Inflammatory macrophage treated with lipopolysaccharide for 4 hours (primary cell): ENCODE results near the gene MEAK7.
A peak's percentile ranks its signal among the peaks of the same experiment; 100 is the strongest.

Experiments used
- DNase-seq: peaks from one replicate; pipeline ENCODE4 v3.0.0-alpha.2; 2020

MEAK7 gene

DNA sequence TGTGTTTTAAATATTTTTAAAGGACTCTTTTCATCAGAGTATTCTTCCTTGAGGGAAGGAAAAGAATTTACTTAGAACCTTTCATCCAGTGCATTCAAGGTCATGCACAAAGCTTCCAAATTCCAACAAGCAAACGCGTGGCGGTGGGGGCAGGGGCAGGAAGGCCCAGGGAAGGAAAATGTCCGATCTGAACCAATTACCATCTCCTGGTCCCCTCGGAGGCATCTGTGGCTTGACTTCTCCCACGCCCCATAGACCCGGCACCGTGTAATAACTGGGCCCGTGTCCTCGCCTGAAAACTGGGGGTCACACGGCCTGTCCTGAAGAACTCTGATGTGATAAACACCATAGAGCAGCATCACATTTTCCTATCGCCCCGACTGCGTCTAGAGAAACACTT, 18.3 kb downstream of the MEAK7 start:
- no peak for DNase-seq

GRCh38 chr16:84485255-84486010, 19.0 kb downstream of the MEAK7 start:
- DNase-seq: no peak

GRCh38 chr16:84484579-84485254, 19.7 kb downstream of the MEAK7 start:
- DNase-seq: peak; percentile 11

- no peak for DNase-seq
Observed at GRCh38 chr16:84483882-84484565, 20.4 kb downstream of the MEAK7 start.

GRCh38 chr16:84482951-84483881, 21.2 kb downstream of the MEAK7 start:
- no peak for DNase-seq

GRCh38 chr16:84482001-84482891, 22.2 kb downstream of the MEAK7 start:
- no peak for DNase-seq

GRCh38 chr16:84481051-84481735, 23.3 kb downstream of the MEAK7 start:
- no peak for DNase-seq

- no peak for DNase-seq
Observed at GRCh38 chr16:84479716-84480450, 24.6 kb downstream of the MEAK7 start.

DNA sequence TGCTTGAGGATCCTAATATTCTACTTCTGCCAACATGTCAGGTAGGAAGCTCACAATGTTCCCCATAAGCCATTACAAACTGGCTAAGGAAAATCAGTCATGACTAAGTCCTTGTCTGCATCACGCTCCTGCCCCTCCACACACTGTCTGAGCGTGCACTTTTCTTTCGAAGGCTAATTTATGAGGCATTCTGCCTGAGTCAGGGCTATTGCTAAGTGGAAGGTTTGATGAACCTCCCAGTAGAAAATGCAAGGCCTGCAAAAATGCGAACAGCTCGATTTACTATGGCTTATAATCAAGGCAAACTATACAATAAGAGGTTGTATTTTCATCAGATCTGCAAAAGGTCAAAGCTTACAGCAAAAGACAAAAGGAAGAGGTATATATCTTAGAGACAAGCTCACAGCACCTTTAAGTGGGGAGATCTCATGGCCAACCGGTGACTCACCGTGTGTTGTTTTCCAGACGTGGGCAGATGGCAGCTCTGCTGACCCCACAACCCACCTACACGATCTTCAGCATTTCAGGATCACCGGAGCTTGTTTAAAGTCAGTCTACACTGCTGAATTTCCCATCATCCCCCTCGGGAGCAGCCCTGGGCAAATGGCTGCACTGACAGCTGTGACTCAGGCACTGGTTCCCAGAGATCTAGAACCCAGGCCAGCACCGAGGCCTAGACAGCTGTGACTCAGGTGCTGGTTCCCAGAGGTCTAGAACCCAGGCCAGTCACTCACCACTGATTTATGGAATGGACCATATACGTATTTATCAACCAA, 26.1 kb downstream of the MEAK7 start:
- DNase-seq: no peak

DNA sequence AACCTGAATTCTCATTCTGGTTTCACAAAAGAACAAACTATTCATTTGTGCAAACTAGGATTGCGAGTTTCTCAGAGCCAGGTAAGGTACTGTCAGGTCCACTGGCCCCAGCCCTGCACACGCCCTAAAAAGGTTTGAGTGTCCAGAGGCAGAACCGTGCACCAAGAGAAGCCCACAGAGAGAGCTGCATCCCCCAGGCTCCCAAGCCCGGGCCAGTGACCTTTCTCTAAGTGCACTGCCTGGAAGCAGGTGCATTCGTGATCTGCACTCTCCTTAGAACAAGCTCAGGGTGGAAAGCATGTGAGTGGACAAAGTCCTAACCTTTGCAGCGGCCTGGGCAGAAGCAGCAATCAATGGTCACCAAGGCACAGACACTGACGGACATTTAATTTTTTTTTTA, 26.8 kb downstream of the MEAK7 start:
- DNase-seq: no peak

DNA sequence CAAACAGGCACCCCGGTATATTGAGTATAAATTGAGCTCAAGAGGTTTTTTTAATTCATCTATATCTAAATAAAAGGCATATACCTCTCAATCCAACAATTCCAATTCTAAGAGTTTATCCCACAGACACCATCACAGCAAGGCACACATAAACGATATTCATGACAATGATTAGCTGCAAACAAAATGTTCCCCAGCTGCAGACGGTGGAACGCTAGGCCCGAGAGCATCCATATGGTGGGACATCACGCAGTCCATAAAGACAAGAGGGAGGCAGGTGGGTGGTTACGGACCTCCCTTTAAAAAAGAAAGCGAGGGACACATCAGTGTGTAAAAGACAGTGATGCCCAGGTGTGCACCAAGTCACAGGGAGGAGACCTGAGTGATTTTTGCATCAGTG, 28.1 kb downstream of the MEAK7 start:
- no peak for DNase-seq

- DNase-seq: no peak
Observed at GRCh38 chr16:84475643-84476240, 28.7 kb downstream of the MEAK7 start.

DNA sequence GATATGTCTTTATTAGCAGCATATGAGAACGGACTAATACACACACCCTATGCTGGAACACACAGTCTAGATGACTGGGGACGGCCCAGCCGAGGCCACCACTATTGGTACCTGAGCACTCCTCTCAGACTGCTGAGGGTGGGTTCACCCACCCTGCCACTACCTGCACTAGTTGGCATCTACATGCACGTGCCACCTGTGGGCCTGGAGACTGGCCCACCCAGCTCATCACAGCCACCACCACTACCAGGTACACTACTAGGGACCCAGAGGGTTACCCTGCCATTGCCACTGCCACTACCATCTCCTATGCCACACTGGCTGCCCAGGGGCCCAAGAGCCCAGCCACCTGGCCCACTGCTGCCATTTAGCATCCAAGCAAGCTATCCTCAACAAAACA, 32.5 kb downstream of the MEAK7 start:
- DNase-seq: no peak

DNA sequence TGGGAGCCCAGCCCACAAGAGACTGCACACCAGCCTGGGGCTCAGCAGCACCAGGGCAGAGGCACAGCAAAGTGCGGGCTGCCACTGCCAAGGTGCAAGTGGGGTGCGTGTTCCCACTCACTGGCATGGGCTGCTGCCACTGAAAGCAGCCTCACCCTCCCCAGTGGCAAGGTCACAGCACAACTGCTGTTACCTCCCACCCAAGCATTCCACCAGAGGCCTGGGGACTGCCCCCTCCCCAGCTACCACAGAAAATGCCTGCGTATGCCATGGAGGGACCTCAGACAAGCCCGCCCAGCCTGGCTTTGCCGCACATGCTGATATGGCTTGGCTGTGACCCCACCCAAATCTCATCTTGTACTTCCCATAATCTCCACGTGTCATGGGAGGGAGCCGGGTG, 33.1 kb downstream of the MEAK7 start:
- no peak for DNase-seq

GRCh38 chr16:84467709-84468108, 36.8 kb downstream of the MEAK7 start:
- no peak for DNase-seq

DNA sequence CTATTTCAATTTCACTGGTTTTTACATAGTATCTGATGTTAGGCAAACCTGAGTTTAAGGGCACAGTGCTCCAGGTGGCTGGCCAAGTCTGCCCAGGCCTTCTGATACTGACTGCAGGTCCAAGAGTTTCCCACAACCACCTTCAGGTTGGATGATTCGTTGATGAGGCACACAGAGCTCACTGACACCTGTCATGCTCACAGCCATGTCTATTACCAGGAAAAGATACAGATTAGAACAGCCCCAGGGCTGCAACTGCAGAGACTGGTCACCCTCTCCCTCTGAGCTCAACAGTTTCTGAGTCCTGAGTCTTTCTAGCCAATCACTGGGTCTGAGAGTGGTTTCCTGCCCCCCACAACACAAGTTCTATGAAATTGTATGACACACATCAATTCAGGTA, 37.2 kb downstream of the MEAK7 start:
- no peak for DNase-seq

DNA sequence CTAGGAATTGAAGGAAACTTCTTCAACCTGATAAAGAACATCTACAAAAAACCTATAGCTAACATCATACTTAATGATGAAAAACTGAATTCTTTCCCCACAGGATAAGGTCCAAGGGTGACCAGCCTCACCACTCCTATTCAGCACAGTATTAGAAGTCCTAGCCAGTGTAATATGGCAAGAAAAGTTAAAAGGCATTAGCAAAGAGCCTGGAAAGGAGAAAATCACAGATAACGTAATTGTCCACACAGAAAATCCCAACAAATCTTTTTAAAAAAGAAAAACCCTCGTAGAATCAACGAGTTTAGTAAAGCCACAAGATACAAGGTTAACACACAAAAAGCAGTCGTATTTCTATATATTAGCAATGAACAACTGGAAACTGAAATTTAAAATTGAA, 37.8 kb downstream of the MEAK7 start:
- DNase-seq: no peak

DNA sequence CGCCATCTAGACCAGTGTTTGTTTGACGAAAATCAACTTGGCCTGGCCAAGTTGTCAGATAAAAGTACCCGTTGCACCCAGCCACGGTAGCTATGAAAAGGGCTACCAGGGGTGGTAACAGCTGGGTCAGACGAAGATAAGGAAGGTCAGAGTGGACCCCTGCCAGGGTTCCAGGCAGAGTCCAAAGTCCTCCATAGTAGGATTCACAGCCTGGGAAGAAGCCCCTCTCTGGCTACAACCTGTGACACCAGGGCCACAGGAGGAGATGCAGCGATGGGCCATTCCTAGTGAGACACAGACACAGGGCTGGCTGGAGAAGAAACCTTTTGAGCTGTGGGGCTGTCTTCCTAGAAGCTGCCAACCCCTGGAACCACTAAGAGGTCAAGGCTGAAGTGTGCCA, 39.3 kb downstream of the MEAK7 start:
- DNase-seq: no peak

DNA sequence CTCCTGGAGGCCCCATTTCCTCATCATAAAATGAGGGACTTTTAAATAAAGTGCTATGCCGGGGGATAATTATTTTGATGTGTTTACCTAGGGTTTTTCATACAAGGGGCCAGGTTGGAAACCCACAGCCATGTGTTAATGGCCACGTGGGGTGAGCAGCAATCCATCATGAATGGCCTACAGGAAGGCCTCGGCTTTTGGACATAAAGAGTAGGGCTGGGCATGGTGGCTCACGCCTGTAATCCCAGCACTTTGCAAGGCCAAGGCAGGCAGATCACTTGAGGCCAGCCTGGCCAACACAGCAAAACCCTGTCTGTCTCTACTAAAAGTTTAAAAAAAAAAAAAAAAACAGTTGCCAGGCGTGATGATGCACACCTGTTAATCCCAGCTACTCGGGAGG, 40.3 kb downstream of the MEAK7 start:
- DNase-seq: no peak
